ENCODE data around the gene RRBP1.
"Not testable (repeated sequence)": the region's sequence is repeated elsewhere in the genome, so short reads cannot be mapped to it uniquely, and the experiment has no call there.

RRBP1 gene

DNA sequence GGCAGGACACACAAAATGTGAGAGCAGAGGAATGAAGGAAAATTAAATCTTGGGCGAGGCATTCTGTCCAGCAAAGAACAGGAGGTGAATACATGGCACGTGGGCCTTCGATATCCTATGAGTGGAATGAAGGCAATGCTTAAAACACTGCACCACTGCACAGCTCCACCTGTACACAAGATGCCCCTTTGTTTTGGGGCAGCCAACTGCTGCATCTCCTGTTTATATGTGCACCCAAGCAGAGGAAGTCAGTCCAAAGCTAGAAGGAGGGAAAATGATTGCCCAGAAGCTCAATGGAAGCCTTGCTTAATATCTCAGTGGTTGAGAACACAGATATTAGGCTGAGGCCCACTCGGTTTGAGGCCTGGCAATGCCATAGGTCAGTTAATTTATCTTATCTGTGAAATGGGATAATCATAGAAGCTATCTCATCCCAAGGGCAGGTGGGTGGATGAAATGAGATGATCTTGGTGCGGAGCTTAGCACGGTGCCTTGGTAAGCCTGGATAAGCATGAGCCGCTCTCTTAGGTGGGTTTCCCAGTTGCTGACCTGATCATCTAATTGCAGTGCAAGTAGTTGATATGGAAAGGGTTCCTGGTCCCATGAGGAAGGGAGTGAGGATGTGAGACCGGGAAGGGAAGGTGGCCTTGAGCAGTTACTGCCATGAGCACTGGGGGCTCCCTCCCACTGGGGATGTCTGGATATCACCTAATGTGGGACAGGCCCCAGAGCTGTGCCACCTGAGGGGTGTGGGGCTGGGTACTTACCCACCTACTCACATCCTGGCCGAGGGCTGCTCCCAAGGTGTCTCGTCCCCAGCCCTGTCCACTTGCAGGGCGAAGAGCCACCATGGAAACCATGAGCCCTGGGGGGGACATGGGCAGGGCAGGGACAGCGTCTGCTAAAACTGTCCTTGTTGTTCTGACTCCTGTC lies 27.6 kb upstream of the RRBP1 start:
- DNase-seq (ENCODE audit: low spot score) = no peak

DNA sequence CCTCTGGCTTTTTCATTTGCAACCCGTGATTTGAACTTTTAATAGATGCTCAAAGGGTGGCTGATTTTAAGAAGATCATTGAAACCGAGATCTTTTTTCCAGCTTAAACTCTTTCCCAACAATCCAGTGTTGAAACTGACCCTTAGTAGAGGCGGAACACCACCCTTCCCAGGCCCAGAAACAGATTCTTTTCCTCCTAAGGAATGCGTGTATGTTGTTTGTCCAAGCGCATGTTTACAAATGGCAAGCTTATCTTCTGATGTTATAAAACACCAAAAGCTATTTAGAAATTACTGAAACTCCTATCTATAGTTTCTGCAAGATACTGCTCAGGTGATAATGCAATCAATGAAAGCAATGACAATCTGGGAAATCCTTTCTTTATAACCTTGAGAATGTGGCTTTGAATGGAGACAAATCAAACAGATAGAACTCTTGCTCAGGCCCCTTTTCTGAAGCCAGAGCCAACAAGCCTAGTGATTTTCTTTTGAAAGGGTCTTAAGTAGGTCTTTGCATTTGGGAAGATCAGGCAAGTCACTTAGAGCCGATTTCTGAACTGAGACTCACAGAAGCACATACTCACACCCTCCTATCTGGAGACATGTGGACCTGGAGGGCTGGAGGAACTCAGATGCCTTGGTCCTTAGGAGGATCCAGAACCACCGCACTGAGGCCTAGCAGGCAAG lies 26.8 kb upstream of the RRBP1 start:
- DNase-seq (ENCODE audit: low spot score) = no peak

DNA sequence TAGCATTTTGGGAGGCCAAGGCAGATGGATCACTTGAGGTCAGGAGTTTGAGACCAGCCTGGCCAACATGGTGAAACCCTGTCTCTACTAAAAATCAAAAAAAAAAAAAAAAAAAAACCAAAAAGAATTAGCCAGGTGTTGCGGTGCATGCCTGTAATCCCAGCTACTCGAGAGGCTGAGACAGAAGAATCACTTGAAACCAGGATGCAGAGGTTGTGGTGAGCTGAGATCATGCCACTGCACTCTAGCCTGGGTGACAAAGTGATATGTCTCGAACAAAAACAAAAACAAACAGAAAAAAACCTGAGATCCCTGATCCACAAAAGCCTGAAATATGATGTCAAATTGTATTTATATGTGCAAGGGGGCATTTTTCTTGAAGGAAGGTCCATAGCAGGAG lies 25.9 kb upstream of the RRBP1 start:
- not testable (repeated sequence) for DNase-seq (ENCODE audit: low spot score)

DNA sequence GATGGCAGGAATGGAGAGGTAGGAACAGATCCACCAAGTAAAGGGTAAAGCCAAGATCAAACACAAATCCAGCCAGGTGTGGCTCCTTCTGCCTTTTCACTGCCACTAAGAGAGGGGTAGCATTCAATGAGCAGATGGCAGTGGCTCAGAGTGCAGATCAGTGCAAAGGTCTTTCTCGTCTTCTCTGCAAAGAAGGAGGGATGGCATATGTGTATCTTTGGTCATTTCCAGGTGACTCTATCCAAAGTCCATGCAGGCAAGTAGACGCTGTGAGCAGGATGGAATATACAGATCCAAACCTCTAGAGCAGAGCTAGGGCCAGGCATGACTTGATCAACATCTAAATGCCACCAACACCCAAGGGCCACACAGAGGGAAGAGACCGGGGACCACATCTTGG lies 24.6 kb upstream of the RRBP1 start:
- no peak for DNase-seq (ENCODE audit: low spot score)

DNA sequence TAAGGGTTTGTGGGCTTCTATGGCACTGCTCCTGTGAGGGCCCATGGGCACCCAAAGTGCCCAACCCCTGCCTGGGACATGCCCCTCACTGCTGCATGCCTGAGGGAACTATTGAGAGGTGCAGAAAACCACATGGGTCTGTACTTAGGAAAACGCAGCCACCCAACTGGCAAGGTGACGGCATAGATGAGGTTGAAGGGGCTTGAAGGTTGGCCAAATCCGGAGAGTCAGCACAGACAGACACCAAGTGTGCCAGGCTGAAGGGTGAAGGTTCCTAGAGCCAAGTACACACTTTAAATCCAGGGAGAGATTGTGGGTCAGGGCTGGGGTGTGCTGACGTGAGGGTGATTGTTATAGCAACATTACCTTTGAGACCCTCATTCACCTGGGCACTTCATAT lies 23.9 kb upstream of the RRBP1 start:
- DNase-seq (ENCODE audit: low spot score) = no peak

DNA sequence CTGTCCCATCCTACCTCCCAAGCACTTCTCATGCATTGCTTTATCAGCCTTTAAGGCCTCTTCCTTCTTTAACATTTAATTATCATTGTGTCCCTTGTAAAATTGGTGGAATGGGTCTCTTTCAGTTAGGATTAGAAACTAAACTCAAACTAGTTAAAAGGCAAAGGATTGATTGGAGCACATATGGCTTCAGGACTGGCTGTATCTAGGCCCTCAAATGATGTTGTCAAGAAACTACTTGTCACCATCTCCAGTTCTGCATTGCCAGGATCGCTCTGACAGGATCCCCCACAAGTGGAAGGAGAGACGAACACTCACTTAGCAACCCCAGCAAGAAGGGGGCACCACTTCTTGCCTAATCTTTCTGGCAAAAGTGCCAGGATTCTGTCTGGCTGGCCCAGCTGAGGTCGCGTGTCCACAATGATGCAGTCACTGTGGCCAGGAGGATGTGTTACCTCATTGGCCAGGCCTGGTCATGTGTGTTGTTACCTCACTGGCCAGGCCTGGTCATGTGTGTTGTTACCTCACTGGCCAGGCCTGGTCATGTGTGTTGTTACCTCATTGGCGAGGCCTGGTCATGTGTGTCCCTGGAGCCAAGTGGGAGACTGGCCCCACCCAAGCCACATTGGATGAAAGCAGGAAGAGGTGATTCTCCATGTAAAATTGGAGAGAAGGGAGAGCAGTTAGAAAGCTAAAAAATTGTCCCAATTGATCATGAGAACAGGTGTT lies 22.7 kb upstream of the RRBP1 start:
- no peak for DNase-seq (ENCODE audit: low spot score)

DNA sequence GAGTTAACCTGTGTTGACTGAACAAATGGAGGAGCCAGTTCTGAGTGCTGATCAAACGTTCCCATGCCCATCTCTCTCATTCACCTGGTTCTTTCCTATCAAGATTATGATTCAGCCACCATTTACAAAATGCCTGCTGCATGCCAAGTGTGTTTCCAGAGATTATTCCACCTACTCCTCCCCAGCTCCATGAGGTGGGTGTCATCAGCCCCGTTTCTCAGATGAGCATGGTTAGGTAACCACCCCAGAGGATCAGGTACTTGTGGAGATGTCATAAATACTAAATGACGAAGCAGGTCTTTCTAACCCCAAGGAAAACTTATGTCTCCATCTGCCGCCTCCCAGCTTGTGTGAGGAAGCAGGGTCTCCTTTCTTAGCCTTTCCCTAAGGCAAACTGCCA lies 19.8 kb upstream of the RRBP1 start:
- no peak for DNase-seq (ENCODE audit: low spot score)

DNA sequence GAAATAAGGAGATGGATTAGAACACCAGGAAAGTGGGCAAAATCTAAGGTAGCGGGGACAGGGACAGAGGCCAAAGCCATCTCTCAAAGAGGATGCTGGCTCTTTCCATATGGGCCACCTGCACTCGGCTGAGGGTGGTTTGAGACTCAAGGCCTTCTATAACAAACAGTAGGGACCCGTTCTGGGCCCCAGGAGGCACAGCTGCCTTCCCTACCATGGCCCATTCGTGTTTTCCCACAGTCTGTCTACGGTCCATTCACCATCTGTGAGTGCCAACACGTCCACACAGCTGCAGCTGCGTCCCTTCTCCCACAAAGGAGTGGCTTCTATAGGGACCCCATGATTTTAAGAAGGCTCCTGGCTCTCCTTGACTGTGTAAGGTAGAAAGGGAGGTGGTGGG lies 18.6 kb upstream of the RRBP1 start:
- DNase-seq (ENCODE audit: low spot score) = no peak

DNA sequence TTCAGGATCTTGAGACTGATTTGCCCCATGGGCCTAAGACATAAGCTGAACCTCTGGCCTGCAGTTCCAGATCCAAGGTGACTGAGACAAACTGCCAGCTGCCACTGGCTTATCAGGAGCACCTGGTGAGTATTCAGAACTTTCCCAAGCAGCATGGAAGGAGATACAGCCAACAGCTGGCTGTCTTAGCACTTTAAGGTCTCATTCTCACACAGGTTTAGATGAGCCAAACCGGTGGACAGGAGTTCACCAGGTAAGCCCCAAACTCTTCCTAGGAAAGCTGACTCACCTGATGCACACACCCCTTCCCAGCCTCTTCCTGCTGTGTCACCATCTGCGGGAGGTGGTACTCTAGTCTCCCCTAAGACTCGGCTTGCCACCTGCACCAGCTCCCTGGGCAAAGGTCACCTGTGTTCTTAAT lies 17.9 kb upstream of the RRBP1 start, which contains the start of gene BANF2:
Gene BANF2, plus strand, starts transcription at position 36 of the 421 bp plus-strand sequence. CDS start 25,060 bp downstream, outside the sequence.
- no peak for DNase-seq (ENCODE audit: low spot score)

DNA sequence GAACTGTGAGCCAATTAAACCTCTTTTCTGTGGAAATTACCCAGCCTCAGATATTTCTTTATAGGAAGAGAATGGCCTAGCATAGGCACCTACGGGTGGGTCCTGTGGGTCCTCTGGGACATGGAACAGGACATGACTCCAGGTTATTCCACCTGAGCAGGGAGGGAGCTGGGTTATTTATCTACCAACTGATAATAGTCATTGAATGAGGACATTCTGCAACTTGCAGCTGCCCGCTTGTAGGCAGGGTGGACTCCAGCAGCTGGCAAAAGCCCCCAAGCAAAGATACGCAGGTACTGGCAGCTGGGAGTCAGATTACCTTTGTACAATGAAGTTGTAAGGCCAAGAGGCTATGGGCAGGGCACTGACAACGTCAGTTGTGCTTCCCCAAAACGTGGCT lies 16.3 kb upstream of the RRBP1 start:
- no peak for DNase-seq (ENCODE audit: low spot score)

DNA sequence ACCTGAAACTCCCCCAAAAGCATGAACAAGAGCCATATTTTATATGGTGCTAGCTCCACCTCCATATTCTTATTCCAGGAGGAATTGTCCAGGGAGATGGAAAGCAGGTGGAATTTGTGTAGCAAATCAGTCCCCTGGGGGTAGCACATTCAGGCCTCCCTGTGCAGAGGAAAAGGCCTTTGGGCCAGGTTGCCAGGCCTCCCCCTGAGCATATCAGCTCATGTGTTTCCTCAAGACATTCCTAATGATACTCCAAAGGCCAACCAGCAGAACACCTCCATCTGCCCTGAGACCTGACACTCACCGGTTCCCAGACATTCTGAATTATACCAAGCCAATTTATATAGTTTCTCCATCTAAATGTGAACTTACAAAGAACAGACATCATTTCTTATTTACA lies 15.1 kb upstream of the RRBP1 start:
- DNase-seq (ENCODE audit: low spot score) = no peak

DNA sequence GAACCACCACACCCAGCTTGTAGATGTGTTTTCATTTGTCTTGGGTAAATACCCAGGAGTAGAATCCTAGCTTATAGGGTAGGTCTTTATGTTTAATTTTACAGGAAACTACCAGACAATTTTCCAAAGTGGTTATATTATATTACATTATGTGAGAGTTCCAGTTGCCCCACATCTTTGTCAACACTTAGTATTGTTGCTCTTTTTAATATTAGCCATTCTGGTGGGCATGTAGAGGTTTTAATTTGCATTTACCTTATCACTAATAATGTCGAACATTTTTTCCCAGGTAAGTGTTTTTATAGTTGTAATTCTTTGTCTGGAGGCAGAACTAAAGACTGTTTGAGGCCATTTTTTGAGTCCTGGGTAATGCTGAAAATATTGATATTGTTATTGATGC lies 14.2 kb upstream of the RRBP1 start:
- DNase-seq (ENCODE audit: low spot score) = no peak

DNA sequence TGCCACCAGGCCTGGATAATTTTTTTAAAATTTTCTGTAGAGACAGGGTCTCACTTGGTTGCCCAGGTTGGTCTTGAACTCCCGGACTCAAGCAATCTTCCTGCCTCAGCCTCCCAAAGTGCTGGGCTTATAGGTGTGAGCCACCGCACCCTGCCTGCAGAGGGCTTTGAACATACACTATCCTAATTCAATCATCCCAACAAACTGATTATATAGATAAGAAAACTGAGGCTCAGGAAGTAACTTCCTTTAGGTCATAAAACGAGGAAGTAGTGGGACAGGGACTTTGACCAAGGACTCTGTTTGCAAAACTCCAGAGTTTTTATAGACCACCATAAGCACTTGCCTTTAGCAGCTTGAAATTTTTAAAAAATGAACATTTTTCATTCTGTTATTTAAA lies 12.7 kb upstream of the RRBP1 start:
- DNase-seq (ENCODE audit: low spot score) = no peak

DNA sequence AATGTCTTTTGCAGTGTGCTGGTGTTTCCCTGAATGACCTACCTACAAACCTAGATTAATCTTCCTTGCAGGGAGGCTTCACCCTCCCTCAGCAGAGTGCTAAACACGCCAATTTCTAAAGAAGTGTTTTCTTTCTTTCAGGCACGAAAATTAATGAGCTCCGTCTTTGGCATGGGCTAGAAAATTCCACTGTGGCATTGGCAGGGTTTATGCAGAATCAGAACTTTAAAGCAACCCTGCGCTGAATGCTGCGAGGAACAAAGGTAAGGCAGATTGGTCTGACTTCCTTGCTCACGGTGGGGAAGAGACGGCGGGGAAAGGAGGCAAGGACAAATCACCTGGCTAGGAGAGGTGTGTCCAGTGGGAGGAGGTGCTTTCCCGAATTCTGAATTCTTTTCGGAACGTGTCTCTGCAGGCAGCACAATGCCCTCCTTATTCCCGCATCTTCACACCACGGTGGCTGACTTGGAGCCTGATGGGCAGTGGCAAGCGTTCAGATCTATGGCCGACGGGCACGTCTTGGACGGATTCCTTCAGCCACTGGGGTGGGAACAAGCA lies 11.5 kb upstream of the RRBP1 start:
- no peak for DNase-seq (ENCODE audit: low spot score)

DNA sequence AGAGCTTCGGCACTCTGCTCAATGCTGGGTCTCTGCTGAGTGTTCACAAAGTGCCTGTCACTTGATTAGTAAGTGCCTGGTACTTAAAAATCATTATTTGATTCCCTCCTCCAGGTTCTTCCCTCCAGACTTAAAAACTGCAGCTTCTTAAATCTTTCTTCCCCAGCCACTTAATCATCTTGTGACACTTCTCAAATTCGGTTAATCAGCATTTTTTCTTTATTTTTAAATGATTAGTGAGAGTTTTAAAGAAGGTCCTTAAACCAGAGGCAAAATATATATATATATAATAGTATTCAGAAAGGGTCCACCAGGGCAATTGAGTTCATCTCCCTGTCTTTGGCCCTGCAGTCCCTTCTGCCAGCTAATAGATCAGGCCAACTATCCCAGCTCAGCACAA lies 9.7 kb upstream of the RRBP1 start:
- no peak for DNase-seq (ENCODE audit: low spot score)

DNA sequence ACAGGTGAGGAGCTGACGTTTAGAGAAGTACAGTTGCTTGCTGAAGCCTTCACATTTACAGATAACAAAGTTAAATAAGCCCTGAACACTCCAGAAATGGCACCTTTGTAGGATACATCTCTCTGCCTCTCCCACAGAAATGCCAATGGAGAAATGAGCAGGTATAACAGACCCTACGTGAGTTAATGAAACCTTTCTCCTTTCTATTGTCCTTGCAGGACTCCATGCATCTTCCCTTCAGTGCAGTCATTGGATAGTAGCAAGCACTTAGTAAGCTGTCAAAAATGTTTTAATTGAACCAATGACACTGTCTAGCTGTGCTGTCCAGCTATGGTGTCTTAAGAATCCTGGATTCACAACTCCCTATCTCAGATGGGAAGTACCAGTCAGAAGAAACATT lies 8.1 kb upstream of the RRBP1 start:
- no peak for DNase-seq (ENCODE audit: low spot score)

DNA sequence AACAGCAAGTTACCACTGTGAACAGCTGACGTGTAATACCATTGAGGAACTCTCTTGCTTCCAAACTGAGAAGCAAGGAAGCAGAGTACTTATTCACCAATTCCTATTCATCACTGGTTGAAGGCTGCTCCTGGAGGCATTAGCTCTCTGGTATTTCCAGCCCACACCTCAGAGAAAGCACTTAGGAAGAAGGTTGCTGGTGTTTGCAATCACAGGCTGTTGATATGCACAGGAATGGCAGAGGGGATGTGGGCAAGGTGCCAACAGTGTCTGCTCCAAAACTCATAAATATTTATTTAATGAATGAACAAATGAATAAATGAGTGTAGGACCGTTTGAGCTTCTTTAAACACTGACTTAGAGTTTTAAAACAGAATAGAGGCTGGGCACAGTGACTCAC lies 6.9 kb upstream of the RRBP1 start:
- no peak for DNase-seq (ENCODE audit: low spot score)

DNA sequence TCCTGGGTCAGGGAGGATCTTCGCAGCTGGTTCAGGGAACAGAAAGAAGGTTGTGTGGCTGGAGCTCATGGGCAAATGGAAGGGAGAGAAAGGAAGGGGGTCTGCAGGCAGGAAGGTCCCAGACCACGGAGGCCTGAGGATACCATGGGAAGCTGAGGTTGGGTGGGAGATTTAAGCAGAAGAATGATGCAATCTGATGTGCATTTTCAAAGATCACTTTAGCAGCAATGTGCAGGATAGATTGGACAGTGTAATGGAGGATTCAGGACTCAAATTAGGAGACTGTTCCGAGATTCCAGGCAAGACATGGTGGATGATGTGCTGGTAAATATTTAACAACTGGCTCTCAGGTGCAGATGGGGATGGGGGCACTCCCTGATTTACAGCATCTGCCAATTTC lies 5.8 kb upstream of the RRBP1 start:
- DNase-seq (ENCODE audit: low spot score) = no peak

DNA sequence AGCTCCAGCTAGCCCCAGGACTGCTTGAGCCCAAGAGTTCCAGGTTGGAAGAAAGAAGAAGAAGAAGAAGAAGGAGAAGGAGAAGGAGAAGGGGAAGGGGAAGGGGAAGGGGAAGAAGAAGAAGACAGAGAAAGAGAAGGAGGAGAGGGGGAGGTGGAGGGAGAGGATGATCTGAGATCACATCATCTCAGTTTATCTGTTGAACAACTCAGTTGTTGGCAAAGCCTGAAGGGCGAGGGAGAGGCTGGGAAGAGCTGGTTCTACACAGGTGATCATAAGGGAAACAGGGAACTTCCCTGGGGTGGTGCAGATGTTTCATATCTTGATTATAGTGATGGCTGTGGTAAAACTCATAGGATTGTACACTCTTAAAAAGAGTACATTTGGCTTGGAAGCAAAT lies 3.1 kb upstream of the RRBP1 start:
- no peak for DNase-seq (ENCODE audit: low spot score)

DNA sequence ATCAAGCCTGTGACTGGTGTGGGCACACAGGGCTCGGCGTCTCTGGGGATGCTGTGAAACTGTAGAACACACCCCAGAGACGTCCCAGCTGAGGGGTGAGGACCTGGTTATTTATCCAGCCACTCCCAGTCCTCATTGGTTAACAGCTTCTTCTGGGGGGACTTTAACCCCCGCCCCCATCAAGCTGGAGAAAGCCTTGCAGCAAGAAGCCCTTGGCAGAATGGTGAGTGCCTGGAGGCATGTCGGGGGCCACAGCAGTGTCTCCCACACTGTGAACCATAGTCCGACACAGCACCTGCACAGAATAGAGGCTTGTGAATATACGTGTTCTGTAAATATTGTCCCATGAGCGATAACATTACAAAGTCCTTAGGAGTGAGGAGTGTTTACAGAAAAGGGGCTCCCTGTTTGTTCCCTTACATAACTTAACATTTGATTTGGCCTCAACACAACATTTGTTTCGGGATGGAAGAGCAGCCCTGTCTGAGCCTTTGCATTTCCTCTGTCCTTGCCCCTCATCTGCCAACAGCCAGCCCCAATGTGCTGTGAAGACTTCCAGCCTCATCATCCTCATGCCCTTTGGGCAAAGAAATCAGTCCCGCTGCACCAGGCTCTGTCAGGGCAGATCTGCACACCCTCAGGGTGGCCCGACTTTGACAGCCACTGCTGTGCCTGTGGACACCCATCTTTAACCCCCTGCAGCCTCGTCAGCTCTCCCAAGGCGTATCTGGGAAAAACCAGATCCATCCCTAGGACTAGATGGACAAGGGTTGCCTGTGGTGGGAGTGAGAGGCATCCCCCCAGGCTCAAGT lies 2.2 kb upstream of the RRBP1 start:
- no peak for DNase-seq (ENCODE audit: low spot score)

DNA sequence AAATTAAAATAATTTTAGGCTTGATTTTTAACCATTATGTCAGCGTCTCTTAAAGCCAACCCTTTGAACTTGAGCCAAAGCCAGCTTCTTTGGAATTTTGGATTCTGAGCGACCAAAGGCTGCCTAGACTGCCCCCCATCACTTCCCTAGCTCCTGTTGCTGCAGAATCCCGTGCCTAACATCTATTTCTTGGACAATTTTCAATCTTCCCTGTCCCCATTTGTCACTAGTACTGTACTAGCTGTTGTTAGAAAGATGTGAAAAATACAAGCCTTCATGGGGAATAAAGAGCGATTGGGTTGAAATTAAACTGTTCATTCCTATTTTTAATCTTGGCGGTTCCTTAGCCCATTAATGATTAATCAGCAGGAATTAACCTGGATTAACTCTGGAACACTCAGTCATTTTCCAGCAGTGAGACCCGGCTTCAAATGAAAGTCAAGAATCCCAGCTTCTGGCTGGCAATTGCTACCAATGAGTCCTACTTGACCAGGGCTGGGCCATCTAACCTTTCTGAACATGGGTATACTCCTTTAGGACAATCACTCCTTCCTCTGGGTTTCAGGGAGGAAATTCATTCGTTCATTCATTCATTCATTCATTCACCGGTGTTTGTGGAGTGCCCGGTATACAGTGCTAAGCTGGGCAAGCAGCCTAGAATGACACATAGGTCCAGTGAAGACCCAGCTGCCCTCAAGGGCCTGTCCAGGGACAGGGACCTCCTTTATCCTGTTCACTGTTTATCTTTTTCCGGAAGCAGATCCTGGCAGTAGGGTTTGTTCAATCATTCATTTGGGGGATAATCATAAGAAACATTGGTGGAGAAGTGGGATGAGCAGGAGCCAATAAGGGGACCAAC lies 1.4 kb upstream of the RRBP1 start:
- DNase-seq (ENCODE audit: low spot score) = no peak

All from globus pallidus (tissue), 1 donor.